Glutamatergic neuron (in vitro differentiated cells): ENCODE measurements around the gene FHL2. TPM values are rescaled to one million over a fixed set of nuclear protein-coding genes. Genes with fewer than 3 reads are reported as not detected.

Experiments
- DNase-seq: peaks from one replicate; pipeline ENCODE4 v3.0.0; 2022
- H3K27ac Mint-ChIP-seq: one replicate; pipeline ENCODE4 v1.8.0; 2020; ENCODE audit warnings: mild to moderate bottlenecking, mixed read lengths, inconsistent platforms; ENCODE audit not compliant: unreplicated experiment
- H3K27me3 Mint-ChIP-seq: one replicate; pipeline ENCODE4 v1.8.0; 2020; ENCODE audit warnings: mild to moderate bottlenecking, moderate library complexity, mixed read lengths, inconsistent platforms; ENCODE audit not compliant: unreplicated experiment
- H3K36me3 Mint-ChIP-seq: one replicate; pipeline ENCODE4 v1.8.0; 2020; ENCODE audit warnings: mild to moderate bottlenecking, mixed read lengths, inconsistent platforms; ENCODE audit not compliant: unreplicated experiment
- H3K4me1 Mint-ChIP-seq: one replicate; pipeline ENCODE4 v1.8.0; 2020; ENCODE audit warnings: mild to moderate bottlenecking, low read depth, mixed read lengths, inconsistent platforms; ENCODE audit not compliant: unreplicated experiment
- H3K4me3 Mint-ChIP-seq: one replicate; pipeline ENCODE4 v1.8.0; 2020; ENCODE audit warnings: mild to moderate bottlenecking, mixed read lengths, inconsistent platforms; ENCODE audit not compliant: unreplicated experiment
- H3K9me3 Mint-ChIP-seq: one replicate; pipeline ENCODE4 v1.8.0; 2020; ENCODE audit warnings: mild to moderate bottlenecking, moderate library complexity, mixed read lengths, inconsistent platforms; ENCODE audit not compliant: unreplicated experiment
- CTCF ChIP-seq: fragments of 200-600 bp; sonication (generic); IDR thresholded peaks from one replicate; pipeline ENCODE4 v1.5.0; 2021; ENCODE audit not compliant: partially characterized antibody, unreplicated experiment
- total RNA-seq: library from RNA; stranded (reverse); fragmentation: NEBNext Ultra II Directional; extraction: Animal tissue kit (Norgen Biotek cat#: 25700); gene quantifications from one replicate; pipeline ENCODE4 v1.2.1, GENCODE V29; 2021; ENCODE audit not compliant: unreplicated experiment

Gene FHL2
- total RNA-seq, 1 donor from 2014 or later, result 3.2 TPM

- H3K27me3 Mint-ChIP-seq, result no peaks in the 10 kb centered on the region
- peaks cover under 1% of the 10 kb centered on the region for H3K36me3 Mint-ChIP-seq
- H3K9me3 Mint-ChIP-seq, result no peaks in the 10 kb centered on the region
- no peaks in the 10 kb centered on the region for H3K4me1 Mint-ChIP-seq
- no peak overlapping the region for H3K27ac Mint-ChIP-seq
- no peak for DNase-seq
- TF ChIP-seq CTCF, result no peak
- H3K4me3 Mint-ChIP-seq, result no peak overlapping the region
Measured at GRCh38 chr2:105415007-105415406, 16.2 kb upstream of the FHL2 start.

GRCh38 chr2:105413206-105413605 lies 14.4 kb upstream of the FHL2 start:
- H3K36me3 Mint-ChIP-seq, result no peaks in the 10 kb centered on the region
- no peak for DNase-seq
- peaks cover 6% of the 10 kb centered on the region for H3K27me3 Mint-ChIP-seq
- H3K4me1 Mint-ChIP-seq, result no peaks in the 10 kb centered on the region
- H3K4me3 Mint-ChIP-seq, result no peak overlapping the region
- TF ChIP-seq CTCF, result no peak
- no peak overlapping the region for H3K27ac Mint-ChIP-seq
- H3K9me3 Mint-ChIP-seq, result no peaks in the 10 kb centered on the region

GRCh38 chr2:105412584-105412983 lies 13.7 kb upstream of the FHL2 start:
- TF ChIP-seq CTCF, result no peak
- H3K9me3 Mint-ChIP-seq, result no peaks in the 10 kb centered on the region
- H3K4me3 Mint-ChIP-seq, result no peak overlapping the region
- H3K27ac Mint-ChIP-seq, result no peak overlapping the region
- peaks cover 6% of the 10 kb centered on the region for H3K27me3 Mint-ChIP-seq
- DNase-seq, result no peak
- no peaks in the 10 kb centered on the region for H3K4me1 Mint-ChIP-seq
- H3K36me3 Mint-ChIP-seq, result no peaks in the 10 kb centered on the region

GRCh38 chr2:105411720-105412407 lies 13.0 kb upstream of the FHL2 start:
- Mint-ChIP-seq H3K27ac (no peak overlapping the region), H3K4me1 (no peaks in the 10 kb centered on the region), H3K9me3 (no peaks in the 10 kb centered on the region), H3K27me3 (peaks cover 6% of the 10 kb centered on the region), H3K4me3 (no peak overlapping the region), H3K36me3 (no peaks in the 10 kb centered on the region)
- no peak for DNase-seq
- no peak for TF ChIP-seq CTCF

GRCh38 chr2:105410554-105410953 lies 11.7 kb upstream of the FHL2 start:
- DNase-seq, result no peak
- H3K9me3 Mint-ChIP-seq, result no peaks in the 10 kb centered on the region
- no peak for TF ChIP-seq CTCF
- peaks cover 6% of the 10 kb centered on the region for H3K27me3 Mint-ChIP-seq
- H3K36me3 Mint-ChIP-seq, result no peaks in the 10 kb centered on the region
- no peak overlapping the region for H3K4me3 Mint-ChIP-seq
- no peaks in the 10 kb centered on the region for H3K4me1 Mint-ChIP-seq
- no peak overlapping the region for H3K27ac Mint-ChIP-seq
